HCT116 (cell line): ENCODE results near the gene LSM10.

ENCODE experiments used
- ELF1 ChIP-seq: IDR thresholded peaks from 2 replicates; pipeline ENCODE4 v1.6.1; 2012; ENCODE audit warnings: low read depth, borderline replicate concordance
- EZH2 ChIP-seq: fragments of 200-600 bp; sonication (generic); IDR thresholded peaks from 2 replicates; pipeline ENCODE4 v1.6.1; 2017; ENCODE audit warnings: antibody characterized with exemption, mixed run types
- EZH2phosphoT487 ChIP-seq: fragments of 200-600 bp; IDR thresholded peaks from 2 replicates; pipeline ENCODE4 v1.6.1; 2018; ENCODE audit warnings: antibody characterized with exemption, borderline replicate concordance
- POLR2A ChIP-seq: IDR thresholded peaks from 2 replicates; pipeline ENCODE4 v1.7.0; 2011; ENCODE audit warnings: borderline replicate concordance; ENCODE audit not compliant: insufficient read depth, insufficient read length; ENCODE audit errors: extremely low read depth
- POLR2AphosphoS5 ChIP-seq: IDR thresholded peaks from 2 replicates; pipeline ENCODE4 v1.6.1; 2011; ENCODE audit warnings: mild to moderate bottlenecking, low read depth, low read length, moderate library complexity
- RAD21 ChIP-seq: IDR thresholded peaks from 2 replicates; pipeline ENCODE4 v1.6.1; 2012; ENCODE audit warnings: low read depth, mild to moderate bottlenecking
- SP1 ChIP-seq: IDR thresholded peaks from 2 replicates; pipeline ENCODE4 v1.6.1; 2012; ENCODE audit warnings: low read depth
- SRF ChIP-seq: IDR thresholded peaks from 2 replicates; pipeline ENCODE4 v1.6.1; 2012; ENCODE audit warnings: low read depth
- YY1 ChIP-seq: IDR thresholded peaks from 2 replicates; pipeline ENCODE4 v1.6.1; 2011; ENCODE audit warnings: low read length, low read depth, moderate library complexity, mild to moderate bottlenecking; ENCODE audit not compliant: insufficient replicate concordance; ENCODE audit errors: extremely low read depth
- ZFX ChIP-seq: fragments of 450-650 bp; IDR thresholded peaks from 2 replicates; pipeline ENCODE4 v1.6.1; 2017
- TF ChIP-seq, protein P1 (sequence below), 3 experiments: fragments of 200-600 bp in 1 of 3; sonication (generic) in 1 of 3; IDR thresholded peaks in 2 of 3; conservative IDR thresholded peaks in 1 of 3; 2 replicates each; pipeline ENCODE4 v1.5.1; 2012 to 2017; ENCODE audit warnings: low read depth in 2 of 3, low read length in 2 of 3, antibody characterized with exemption in 1 of 3, borderline replicate concordance in 1 of 3, control low read depth in 1 of 3, mild to moderate bottlenecking in 1 of 3, mixed read lengths in 1 of 3, mixed run types in 1 of 3, moderate library complexity in 1 of 3; ENCODE audit not compliant: insufficient read depth in 1 of 3
- TF ChIP-seq, protein P2 (sequence below): IDR thresholded peaks from 2 replicates; pipeline ENCODE4 v1.6.1; 2011; ENCODE audit warnings: mild to moderate bottlenecking, low read length, moderate library complexity; ENCODE audit not compliant: insufficient replicate concordance; ENCODE audit errors: extremely low read depth
- TF ChIP-seq, protein P3 (sequence below): IDR thresholded peaks from 2 replicates; pipeline ENCODE4 v1.6.1; 2012; ENCODE audit warnings: low read depth
- TF ChIP-seq, protein P4 (sequence below): IDR thresholded peaks from 2 replicates; pipeline ENCODE4 v1.6.1; 2012

DNA sequence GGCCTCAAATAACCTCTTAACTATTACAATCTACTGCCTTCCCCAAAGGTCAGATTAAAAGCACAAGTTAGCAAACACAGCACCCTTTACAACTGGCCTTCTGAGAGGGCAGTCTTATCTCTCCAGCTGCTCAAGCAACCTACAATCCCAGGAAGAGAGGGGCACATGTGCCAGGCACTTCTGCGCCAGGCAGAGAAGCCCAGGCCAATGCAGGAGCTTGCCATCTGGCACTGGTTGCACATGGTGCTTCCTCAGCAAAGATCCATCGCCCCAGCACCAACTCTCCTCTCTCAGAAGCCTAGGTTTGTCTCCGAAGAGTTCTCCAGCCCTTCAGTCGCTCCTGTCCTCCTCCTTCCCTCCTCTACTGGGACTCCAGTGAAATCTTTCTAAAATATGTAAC lies 14.5 kb downstream of the LSM10 start:
- TF ChIP-seq, protein P1, sequence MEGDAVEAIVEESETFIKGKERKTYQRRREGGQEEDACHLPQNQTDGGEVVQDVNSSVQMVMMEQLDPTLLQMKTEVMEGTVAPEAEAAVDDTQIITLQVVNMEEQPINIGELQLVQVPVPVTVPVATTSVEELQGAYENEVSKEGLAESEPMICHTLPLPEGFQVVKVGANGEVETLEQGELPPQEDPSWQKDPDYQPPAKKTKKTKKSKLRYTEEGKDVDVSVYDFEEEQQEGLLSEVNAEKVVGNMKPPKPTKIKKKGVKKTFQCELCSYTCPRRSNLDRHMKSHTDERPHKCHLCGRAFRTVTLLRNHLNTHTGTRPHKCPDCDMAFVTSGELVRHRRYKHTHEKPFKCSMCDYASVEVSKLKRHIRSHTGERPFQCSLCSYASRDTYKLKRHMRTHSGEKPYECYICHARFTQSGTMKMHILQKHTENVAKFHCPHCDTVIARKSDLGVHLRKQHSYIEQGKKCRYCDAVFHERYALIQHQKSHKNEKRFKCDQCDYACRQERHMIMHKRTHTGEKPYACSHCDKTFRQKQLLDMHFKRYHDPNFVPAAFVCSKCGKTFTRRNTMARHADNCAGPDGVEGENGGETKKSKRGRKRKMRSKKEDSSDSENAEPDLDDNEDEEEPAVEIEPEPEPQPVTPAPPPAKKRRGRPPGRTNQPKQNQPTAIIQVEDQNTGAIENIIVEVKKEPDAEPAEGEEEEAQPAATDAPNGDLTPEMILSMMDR (IDR thresholded peaks at IDR 0.05 in 2 of 3, conservative IDR thresholded peaks at IDR 0.05 in 1 of 3; ENCODE audit: borderline replicate concordance in 1 of 3, insufficient read depth in 1 of 3, low read depth in 2 of 3, low read length in 2 of 3) = no peak
- no peak for TF ChIP-seq POLR2A
- no peak for TF ChIP-seq EZH2
- TF ChIP-seq, protein P2, sequence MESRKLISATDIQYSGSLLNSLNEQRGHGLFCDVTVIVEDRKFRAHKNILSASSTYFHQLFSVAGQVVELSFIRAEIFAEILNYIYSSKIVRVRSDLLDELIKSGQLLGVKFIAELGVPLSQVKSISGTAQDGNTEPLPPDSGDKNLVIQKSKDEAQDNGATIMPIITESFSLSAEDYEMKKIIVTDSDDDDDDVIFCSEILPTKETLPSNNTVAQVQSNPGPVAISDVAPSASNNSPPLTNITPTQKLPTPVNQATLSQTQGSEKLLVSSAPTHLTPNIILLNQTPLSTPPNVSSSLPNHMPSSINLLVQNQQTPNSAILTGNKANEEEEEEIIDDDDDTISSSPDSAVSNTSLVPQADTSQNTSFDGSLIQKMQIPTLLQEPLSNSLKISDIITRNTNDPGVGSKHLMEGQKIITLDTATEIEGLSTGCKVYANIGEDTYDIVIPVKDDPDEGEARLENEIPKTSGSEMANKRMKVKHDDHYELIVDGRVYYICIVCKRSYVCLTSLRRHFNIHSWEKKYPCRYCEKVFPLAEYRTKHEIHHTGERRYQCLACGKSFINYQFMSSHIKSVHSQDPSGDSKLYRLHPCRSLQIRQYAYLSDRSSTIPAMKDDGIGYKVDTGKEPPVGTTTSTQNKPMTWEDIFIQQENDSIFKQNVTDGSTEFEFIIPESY = no peak
- TF ChIP-seq, protein P3, sequence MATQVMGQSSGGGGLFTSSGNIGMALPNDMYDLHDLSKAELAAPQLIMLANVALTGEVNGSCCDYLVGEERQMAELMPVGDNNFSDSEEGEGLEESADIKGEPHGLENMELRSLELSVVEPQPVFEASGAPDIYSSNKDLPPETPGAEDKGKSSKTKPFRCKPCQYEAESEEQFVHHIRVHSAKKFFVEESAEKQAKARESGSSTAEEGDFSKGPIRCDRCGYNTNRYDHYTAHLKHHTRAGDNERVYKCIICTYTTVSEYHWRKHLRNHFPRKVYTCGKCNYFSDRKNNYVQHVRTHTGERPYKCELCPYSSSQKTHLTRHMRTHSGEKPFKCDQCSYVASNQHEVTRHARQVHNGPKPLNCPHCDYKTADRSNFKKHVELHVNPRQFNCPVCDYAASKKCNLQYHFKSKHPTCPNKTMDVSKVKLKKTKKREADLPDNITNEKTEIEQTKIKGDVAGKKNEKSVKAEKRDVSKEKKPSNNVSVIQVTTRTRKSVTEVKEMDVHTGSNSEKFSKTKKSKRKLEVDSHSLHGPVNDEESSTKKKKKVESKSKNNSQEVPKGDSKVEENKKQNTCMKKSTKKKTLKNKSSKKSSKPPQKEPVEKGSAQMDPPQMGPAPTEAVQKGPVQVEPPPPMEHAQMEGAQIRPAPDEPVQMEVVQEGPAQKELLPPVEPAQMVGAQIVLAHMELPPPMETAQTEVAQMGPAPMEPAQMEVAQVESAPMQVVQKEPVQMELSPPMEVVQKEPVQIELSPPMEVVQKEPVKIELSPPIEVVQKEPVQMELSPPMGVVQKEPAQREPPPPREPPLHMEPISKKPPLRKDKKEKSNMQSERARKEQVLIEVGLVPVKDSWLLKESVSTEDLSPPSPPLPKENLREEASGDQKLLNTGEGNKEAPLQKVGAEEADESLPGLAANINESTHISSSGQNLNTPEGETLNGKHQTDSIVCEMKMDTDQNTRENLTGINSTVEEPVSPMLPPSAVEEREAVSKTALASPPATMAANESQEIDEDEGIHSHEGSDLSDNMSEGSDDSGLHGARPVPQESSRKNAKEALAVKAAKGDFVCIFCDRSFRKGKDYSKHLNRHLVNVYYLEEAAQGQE = no peak
- no peak for TF ChIP-seq SRF
- TF ChIP-seq RAD21 = no peak
- no peak for TF ChIP-seq EZH2phosphoT487
- TF ChIP-seq POLR2AphosphoS5 = no peak
- no peak for TF ChIP-seq ZFX
- no peak for TF ChIP-seq YY1
- TF ChIP-seq ELF1 = no peak
- TF ChIP-seq SP1 = no peak
- TF ChIP-seq, protein P4, sequence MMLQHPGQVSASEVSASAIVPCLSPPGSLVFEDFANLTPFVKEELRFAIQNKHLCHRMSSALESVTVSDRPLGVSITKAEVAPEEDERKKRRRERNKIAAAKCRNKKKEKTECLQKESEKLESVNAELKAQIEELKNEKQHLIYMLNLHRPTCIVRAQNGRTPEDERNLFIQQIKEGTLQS = no peak
